HG02759 (cell line): Measurements from ENCODE around the gene EMP2.
A peak's percentile ranks its signal among the peaks of the same experiment; 100 is the strongest.
"Not testable (repeated sequence)": the region's sequence is repeated elsewhere in the genome, so short reads cannot be mapped to it uniquely, and the experiment has no call there.

Source experiments
- ATAC-seq: cut with Tn5 transposase; IDR thresholded peaks from one replicate; pipeline ENCODE4 v1.9.1; 2021; ENCODE audit warnings: mild to moderate bottlenecking, moderate library complexity; ENCODE audit not compliant: unreplicated experiment

EMP2 gene

GRCh38 chr16:10525214-10525825, 55.1 kb downstream of the EMP2 start:
- no peak for ATAC-seq

GRCh38 chr16:10522966-10523365, 57.4 kb downstream of the EMP2 start:
- ATAC-seq: no peak

GRCh38 chr16:10521681-10522274, 58.6 kb downstream of the EMP2 start:
- no peak for ATAC-seq

- ATAC-seq: no peak
Measured at GRCh38 chr16:10520869-10521578, 59.4 kb downstream of the EMP2 start.

- ATAC-seq: no peak
Measured at GRCh38 chr16:10519929-10520868, 60.2 kb downstream of the EMP2 start.

- no peak for ATAC-seq
Measured at GRCh38 chr16:10519297-10519696, 61.1 kb downstream of the EMP2 start.

GRCh38 chr16:10518479-10519041, 61.8 kb downstream of the EMP2 start:
- ATAC-seq: no peak

GRCh38 chr16:10517868-10518267, 62.5 kb downstream of the EMP2 start:
- no peak for ATAC-seq

- ATAC-seq: no peak
Measured at GRCh38 chr16:10514369-10515055, 65.9 kb downstream of the EMP2 start.

- ATAC-seq: no peak
Measured at GRCh38 chr16:10511829-10512228, 68.6 kb downstream of the EMP2 start.

- no peak for ATAC-seq
Measured at GRCh38 chr16:10510279-10510678, 70.1 kb downstream of the EMP2 start.

- ATAC-seq: peak; percentile 89
Measured at GRCh38 chr16:10509534-10510025, 70.8 kb downstream of the EMP2 start.

- ATAC-seq: not testable (repeated sequence)
Measured at GRCh38 chr16:10505286-10505685, 75.1 kb downstream of the EMP2 start.

- no peak for ATAC-seq
Measured at GRCh38 chr16:10504404-10504885, 76.0 kb downstream of the EMP2 start.

- no peak for ATAC-seq
Measured at GRCh38 chr16:10502776-10503175, 77.6 kb downstream of the EMP2 start.

- no peak for ATAC-seq
Measured at GRCh38 chr16:10501016-10501607, 79.3 kb downstream of the EMP2 start.

- no peak for ATAC-seq
Measured at GRCh38 chr16:10500582-10500981, 79.8 kb downstream of the EMP2 start.

GRCh38 chr16:10497132-10498101, 83.0 kb downstream of the EMP2 start:
- no peak for ATAC-seq

- no peak for ATAC-seq
Measured at GRCh38 chr16:10495031-10495345, 85.4 kb downstream of the EMP2 start.
